A549 (cell line): Measurements from ENCODE around the gene SLIT2. TPM values are rescaled to one million over a fixed set of nuclear protein-coding genes. Genes with fewer than 3 reads are reported as not detected.

Experiments used
- ATAC-seq, 2 experiments: fragments of 200-7000 bp in 1 of 2; fragments of >200 bp in 1 of 2; cut with Nextera tagmentation in 1 of 2; cut with Tn5 transposase in 1 of 2; 3 replicates each; pipeline versions ENCODE4 v1.8.0 to v1.9.1; 2018 to 2020; ENCODE audit warnings: mild to moderate bottlenecking in 1 of 2, moderate library complexity in 1 of 2
- CTCF ChIA-PET: fragments of 300-600 bp; sonication (Branson Sonifier 250); formaldehyde crosslinking; extraction: SDS; loops from one replicate; lab custom pipeline; 2021; ENCODE audit warnings: antibody characterized with exemption, inconsistent platforms; lab: Yijun Ruan, JAX
- POLR2A ChIA-PET: fragments of 350-600 bp; formaldehyde crosslinking; extraction: SDS; loops from one replicate; lab custom pipeline; 2021; ENCODE audit warnings: antibody characterized with exemption, inconsistent platforms; lab: Yijun Ruan, JAX
- DNase-seq, 2 experiments: peaks; one replicate each; pipeline versions ENCODE4 v3.0.0 to v3.0.0-alpha.2; 2011 to 2016; ENCODE audit warnings: low read depth in 1 of 2, low spot score in 1 of 2
- FAIRE-seq: peaks from 2 replicates; lab custom pipeline; 2011; peaks lifted over from hg19 to GRCh38; lab: Jason Lieb, UNC
- H3K27ac ChIP-seq, 2 experiments: fragments of >200 bp; sonication (Bioruptor Twin); formaldehyde crosslinking; 3 replicates each; pipeline ENCODE4 v1.5.1; 2016 to 2017
- H3K4me1 ChIP-seq: fragments of >200 bp; sonication (Bioruptor Twin); formaldehyde crosslinking; 3 replicates; pipeline ENCODE4 v1.6.1; 2016
- H3K4me2 ChIP-seq: fragments of >200 bp; sonication (Bioruptor Twin); formaldehyde crosslinking; 3 replicates; pipeline ENCODE4 v1.6.1; 2016
- H3K4me3 ChIP-seq: fragments of >200 bp; sonication (Bioruptor Twin); formaldehyde crosslinking; 3 replicates; pipeline ENCODE4 v1.5.1; 2016
- H3K9me3 ChIP-seq: fragments of >200 bp; sonication (Bioruptor Twin); formaldehyde crosslinking; 3 replicates; pipeline ENCODE4 v1.6.1; 2016
- BHLHE40 ChIP-seq: IDR thresholded peaks from 2 replicates; pipeline ENCODE4 v1.6.1; 2012; ENCODE audit warnings: low read depth, low read length, inconsistent platforms
- CBX8 ChIP-seq: fragments of 200-600 bp; sonication (generic); IDR thresholded peaks from 2 replicates; pipeline ENCODE4 v1.6.1; 2016
- CEBPB ChIP-seq, 2 experiments: fragments of >200 bp in 1 of 2; sonication (Bioruptor Twin) in 1 of 2; formaldehyde crosslinking in 1 of 2; IDR thresholded peaks; 2 replicates each; pipeline ENCODE4 v1.6.1; 2012 to 2016
- CHD2 ChIP-seq: fragments of 150-350 bp; IDR thresholded peaks from 2 replicates; pipeline ENCODE4 v1.6.1; 2014; ENCODE audit warnings: low read length; ENCODE audit not compliant: partially characterized antibody
- EHF ChIP-seq: fragments of 250-450 bp; sonication (Bioruptor Pico); IDR thresholded peaks from 2 replicates; pipeline ENCODE4 v1.5.0; 2020; ENCODE audit warnings: mild to moderate bottlenecking
- ESRRA ChIP-seq: fragments of 150-350 bp; IDR thresholded peaks from 2 replicates; pipeline ENCODE4 v1.6.1; 2014; ENCODE audit warnings: mild to moderate bottlenecking, low read length, borderline replicate concordance
- FOSL2 ChIP-seq, 2 experiments: fragments of 450-650 bp in 1 of 2; fragments of >200 bp in 1 of 2; sonication (Bioruptor Twin) in 1 of 2; formaldehyde crosslinking; IDR thresholded peaks; 2 replicates each; pipeline versions ENCODE4 v1.5.0 to v1.6.1; 2016 to 2020; ENCODE audit warnings: mild to moderate bottlenecking in 1 of 2, moderate library complexity in 1 of 2
- GATA3 ChIP-seq: IDR thresholded peaks from 2 replicates; pipeline ENCODE4 v1.6.1; 2012; ENCODE audit warnings: borderline replicate concordance
- HEYL ChIP-seq: fragments of 250-450 bp; sonication (Bioruptor Pico); IDR thresholded peaks from 2 replicates; pipeline ENCODE4 v1.8.0; 2021; ENCODE audit warnings: mild to moderate bottlenecking, moderate library complexity
- HOXB13 ChIP-seq: fragments of 250-450 bp; sonication (Bioruptor Pico); IDR thresholded peaks from 2 replicates; pipeline ENCODE4 v1.5.0; 2020; ENCODE audit warnings: low read depth, mild to moderate bottlenecking, moderate library complexity
- JUN ChIP-seq, 2 experiments: fragments of >200 bp; sonication (Bioruptor Twin); formaldehyde crosslinking; IDR thresholded peaks; 2 replicates in 1 of 2; 3 replicates in 1 of 2; pipeline ENCODE4 v1.6.1; 2016 to 2017
- JUNB ChIP-seq: fragments of >200 bp; sonication (Bioruptor Twin); formaldehyde crosslinking; IDR thresholded peaks from 2 replicates; pipeline ENCODE4 v1.6.1; 2016
- MAZ ChIP-seq: fragments of 150-350 bp; IDR thresholded peaks from 2 replicates; pipeline ENCODE4 v1.6.1; 2014; ENCODE audit warnings: antibody characterized with exemption, low read depth, low read length, borderline replicate concordance
- NFE2L2 ChIP-seq: fragments of 150-350 bp; conservative IDR thresholded peaks from 2 replicates; pipeline ENCODE4 v1.6.1; 2014; ENCODE audit warnings: low read length
- NPAS2 ChIP-seq: fragments of 250-450 bp; sonication (Bioruptor Pico); IDR thresholded peaks from 2 replicates; pipeline ENCODE4 v1.8.0; 2022; ENCODE audit warnings: mild to moderate bottlenecking, moderate library complexity, borderline replicate concordance
- RAD21 ChIP-seq, 2 experiments: fragments of >200 bp in 1 of 2; sonication (Bioruptor Twin) in 1 of 2; formaldehyde crosslinking in 1 of 2; IDR thresholded peaks in 1 of 2; conservative IDR thresholded peaks in 1 of 2; 2 replicates in 1 of 2; 3 replicates in 1 of 2; pipeline ENCODE4 v1.6.1; 2012 to 2018; ENCODE audit warnings: inconsistent platforms in 1 of 2
- RARB ChIP-seq: fragments of 250-450 bp; sonication (Bioruptor Pico); IDR thresholded peaks from 2 replicates; pipeline ENCODE4 v1.8.0; 2021; ENCODE audit warnings: mild to moderate bottlenecking, moderate library complexity
- RNF2 ChIP-seq: fragments of 200-600 bp; sonication (generic); IDR thresholded peaks from 2 replicates; pipeline ENCODE4 v1.6.1; 2016; ENCODE audit warnings: low read depth, mild to moderate bottlenecking, antibody characterized with exemption, moderate library complexity, borderline replicate concordance
- TP53 ChIP-seq: fragments of 250-450 bp; sonication (Bioruptor Pico); IDR thresholded peaks from 2 replicates; pipeline ENCODE4 v1.5.0; 2021; ENCODE audit warnings: mild to moderate bottlenecking, moderate library complexity
- WGBS: methylation state at CpG from one replicate; pipeline ENCODE4 v1.1.6; 2017; ENCODE audit errors: missing lambda C conversion rate; 5-methylcytosine and 5-hydroxymethylcytosine counted together
- polyA plus RNA-seq, 4 experiments: library from polyadenylated mRNA; depleted of rRNA in 3 of 4; stranded (reverse); fragments of >200 nt; fragmentation: RNase III in 1 of 4; extraction: RNeasy Plus Mini Kit Qiagen cat#74134 plus additional on column Dnase treatment in 1 of 4; gene quantifications; 2 replicates in 3 of 4; 3 replicates in 1 of 4; pipeline ENCODE4 v1.2.3, GENCODE V29; 2011 to 2017
- TF ChIP-seq, protein P1 (sequence below): fragments of 250-450 bp; sonication (Bioruptor Pico); IDR thresholded peaks from 2 replicates; pipeline ENCODE4 v1.5.0; 2021; ENCODE audit warnings: mild to moderate bottlenecking, moderate library complexity, borderline replicate concordance

SLIT2 gene
- polyA plus RNA-seq, 2 of the 4 experiments (the other 2 are of a cell fraction): not detected

- ChIA-PET POLR2A (no interaction called here), CTCF (no interaction called here)
- ATAC-seq: no peak
- no peak for FAIRE-seq
- H3K4me2 ChIP-seq: no peak overlapping the region
- WGBS: 1% methylated on average over 4 of the region's 4 CpGs
- H3K9me3 ChIP-seq: no peaks in the 10 kb centered on the region
- DNase-seq: no peak
- H3K4me3 ChIP-seq: no peak overlapping the region
- H3K4me1 ChIP-seq: no peaks in the 10 kb centered on the region
- no peak overlapping the region for H3K27ac ChIP-seq
- no peak for TF ChIP-seq MAZ
Observed at GRCh38 chr4:20266215-20267082, 14.7 kb downstream of the SLIT2 start.

DNA sequence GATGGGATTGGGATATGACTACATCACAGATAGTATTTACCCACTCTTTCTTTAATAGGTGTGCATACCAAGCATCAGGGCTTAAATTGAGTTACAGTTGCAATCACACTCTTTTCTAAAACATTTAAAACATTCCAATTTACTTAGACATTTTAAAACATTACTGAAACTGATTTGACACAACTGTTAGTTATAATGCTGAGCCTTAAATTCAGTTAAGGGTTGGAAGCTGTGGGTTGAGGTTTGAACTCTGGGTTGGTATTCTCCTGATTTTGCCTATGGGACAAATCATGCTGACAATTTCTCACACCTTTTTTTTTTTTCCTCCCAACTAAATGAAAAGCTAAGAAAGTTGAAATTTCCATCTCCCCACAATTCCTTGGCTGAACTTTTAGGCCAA lies 16.3 kb downstream of the SLIT2 start:
- no peak overlapping the region for H3K4me2 ChIP-seq
- no peak for TF ChIP-seq FOSL2 (IDR thresholded peaks at IDR 0.05)
- no peak for TF ChIP-seq FOSL2 (CRISPR knock-in tag; IDR thresholded peaks at IDR 0.05)
- TF ChIP-seq JUNB: no peak
- TF ChIP-seq HEYL (CRISPR knock-in tag): no peak
- no peak for TF ChIP-seq TP53 (CRISPR knock-in tag)
- no peak for TF ChIP-seq JUN (IDR thresholded peaks at IDR 0.05)
- no peak for TF ChIP-seq ESRRA
- TF ChIP-seq CBX8: no peak
- no peak for TF ChIP-seq RNF2
- TF ChIP-seq GATA3: no peak
- no peak for TF ChIP-seq HOXB13 (CRISPR knock-in tag)
- TF ChIP-seq, all 56 proteins: peak for 0
- Histone ChIP-seq H3K27ac (no peak overlapping the region), H3K4me1 (no peaks in the 10 kb centered on the region), H3K9me3 (no peaks in the 10 kb centered on the region), H3K4me3 (no peak overlapping the region)
- DNase-seq (no peak), ATAC-seq (no peak), FAIRE-seq (no peak)
- CTCF ChIA-PET: no interaction called here
- POLR2A ChIA-PET: no interaction called here

- ChIA-PET CTCF (no interaction called here), POLR2A (no interaction called here)
- Histone ChIP-seq H3K4me1 (no peaks in the 10 kb centered on the region), H3K4me3 (no peak overlapping the region), H3K4me2 (no peak overlapping the region), H3K9me3 (no peaks in the 10 kb centered on the region), H3K27ac (no peak overlapping the region)
- DNase-seq: no peak
- no peak for ATAC-seq
- FAIRE-seq: no peak
- TF ChIP-seq CHD2: no peak
- 0% methylated on average over 1 of the region's 1 CpG for WGBS
Observed at GRCh38 chr4:20269320-20269719, 17.6 kb downstream of the SLIT2 start.

GRCh38 chr4:20271950-20272349 lies 20.2 kb downstream of the SLIT2 start:
- CTCF ChIA-PET: interaction anchor here (0.7 kb wide), 1 partner anchor 18 kb away, joined by 3 read pairs; no protein-coding TSS in a partner anchor
- 0% methylated on average over 3 of the region's 3 CpGs for WGBS
- no peak for ATAC-seq

More at GRCh38 chr4:20271950-20272349, 20.2 kb downstream of the SLIT2 start:
- DNase-seq (no peak), FAIRE-seq (no peak)
- Histone ChIP-seq H3K4me1 (no peaks in the 10 kb centered on the region), H3K4me3 (no peak overlapping the region), H3K4me2 (no peak overlapping the region), H3K27ac (no peak overlapping the region), H3K9me3 (no peaks in the 10 kb centered on the region)
- TF ChIP-seq BHLHE40 (no peak), RARB (CRISPR knock-in tag) (no peak), EHF (CRISPR knock-in tag) (no peak), NPAS2 (no peak), GATA3 (no peak), FOSL2 (IDR thresholded peaks at IDR 0.05) (no peak), FOSL2 (CRISPR knock-in tag; IDR thresholded peaks at IDR 0.05) (no peak), TP53 (CRISPR knock-in tag) (no peak), RAD21 (conservative IDR thresholded peaks at IDR 0.05 in 1 of 2, IDR thresholded peaks at IDR 0.05 in 1 of 2) (no peak), NFE2L2 (no peak), CEBPB (IDR thresholded peaks at IDR 0.05) (no peak)
- TF ChIP-seq, protein P1, sequence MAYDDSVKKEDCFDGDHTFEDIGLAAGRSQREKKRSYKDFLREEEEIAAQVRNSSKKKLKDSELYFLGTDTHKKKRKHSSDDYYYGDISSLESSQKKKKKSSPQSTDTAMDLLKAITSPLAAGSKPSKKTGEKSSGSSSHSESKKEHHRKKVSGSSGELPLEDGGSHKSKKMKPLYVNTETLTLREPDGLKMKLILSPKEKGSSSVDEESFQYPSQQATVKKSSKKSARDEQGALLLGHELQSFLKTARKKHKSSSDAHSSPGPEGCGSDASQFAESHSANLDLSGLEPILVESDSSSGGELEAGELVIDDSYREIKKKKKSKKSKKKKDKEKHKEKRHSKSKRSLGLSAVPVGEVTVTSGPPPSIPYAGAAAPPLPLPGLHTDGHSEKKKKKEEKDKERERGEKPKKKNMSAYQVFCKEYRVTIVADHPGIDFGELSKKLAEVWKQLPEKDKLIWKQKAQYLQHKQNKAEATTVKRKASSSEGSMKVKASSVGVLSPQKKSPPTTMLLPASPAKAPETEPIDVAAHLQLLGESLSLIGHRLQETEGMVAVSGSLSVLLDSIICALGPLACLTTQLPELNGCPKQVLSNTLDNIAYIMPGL (CRISPR knock-in tag): no peak
- POLR2A ChIA-PET: no interaction called here
